ENCODE measurements around the gene RNLS.

Gene RNLS

GRCh38 chr10:88259381-88259780 lies 323.7 kb downstream of the RNLS start:
- DNase-seq (ENCODE audit: low read depth): no peak

- no peak for DNase-seq (ENCODE audit: low read depth)
Observed at GRCh38 chr10:88256886-88257285, 326.2 kb downstream of the RNLS start.

- no peak for DNase-seq (ENCODE audit: low read depth)
Observed at GRCh38 chr10:88256013-88256680, 327.0 kb downstream of the RNLS start.

DNA sequence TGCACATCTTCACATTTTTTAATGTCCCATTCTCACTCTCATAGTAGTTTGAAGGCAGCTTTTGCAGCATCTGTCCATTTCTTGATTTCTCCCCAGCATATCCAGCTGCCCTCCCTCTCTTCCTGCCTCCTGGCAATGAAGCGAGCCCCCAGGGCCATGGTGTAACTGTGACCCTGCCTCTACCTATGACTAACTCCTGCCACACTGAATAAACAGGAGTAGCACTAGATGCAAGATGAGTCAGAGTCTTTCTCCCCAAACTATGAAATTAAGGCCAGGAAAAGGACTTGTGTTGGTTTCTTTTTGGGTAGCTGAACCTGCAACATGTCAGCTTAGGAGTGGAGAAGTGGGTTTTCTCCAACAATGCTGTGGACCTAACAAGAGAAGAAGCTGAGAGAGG lies 329.0 kb downstream of the RNLS start:
- DNase-seq (ENCODE audit: low read depth): peak; percentile 86

DNA sequence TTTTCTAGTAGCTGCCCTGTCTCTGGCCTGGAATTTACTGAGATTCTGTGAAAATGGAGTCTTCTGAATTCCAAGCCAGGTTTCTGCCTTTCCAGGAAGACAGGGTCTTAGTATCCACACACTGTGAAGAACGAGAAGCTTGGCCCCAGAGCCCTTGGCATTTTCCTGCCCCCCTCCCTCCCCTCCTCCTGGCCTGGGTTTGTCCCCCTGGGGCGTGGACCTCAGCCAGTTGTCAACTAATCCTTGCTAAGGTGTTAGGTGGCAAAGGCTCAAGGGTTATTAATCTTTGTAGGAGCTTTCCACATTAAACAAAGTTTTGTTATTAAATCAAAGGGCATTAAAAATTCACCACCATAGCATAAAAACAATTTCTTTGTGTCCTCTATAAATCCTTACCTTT lies 329.5 kb downstream of the RNLS start:
- DNase-seq (ENCODE audit: low read depth): no peak

- DNase-seq (ENCODE audit: low read depth): no peak
Observed at GRCh38 chr10:88253128-88253527, 330.0 kb downstream of the RNLS start.

GRCh38 chr10:88249450-88249849 lies 333.7 kb downstream of the RNLS start:
- DNase-seq (ENCODE audit: low read depth): no peak

- no peak for DNase-seq (ENCODE audit: low read depth)
Observed at GRCh38 chr10:88246675-88247074, 336.4 kb downstream of the RNLS start.

DNA sequence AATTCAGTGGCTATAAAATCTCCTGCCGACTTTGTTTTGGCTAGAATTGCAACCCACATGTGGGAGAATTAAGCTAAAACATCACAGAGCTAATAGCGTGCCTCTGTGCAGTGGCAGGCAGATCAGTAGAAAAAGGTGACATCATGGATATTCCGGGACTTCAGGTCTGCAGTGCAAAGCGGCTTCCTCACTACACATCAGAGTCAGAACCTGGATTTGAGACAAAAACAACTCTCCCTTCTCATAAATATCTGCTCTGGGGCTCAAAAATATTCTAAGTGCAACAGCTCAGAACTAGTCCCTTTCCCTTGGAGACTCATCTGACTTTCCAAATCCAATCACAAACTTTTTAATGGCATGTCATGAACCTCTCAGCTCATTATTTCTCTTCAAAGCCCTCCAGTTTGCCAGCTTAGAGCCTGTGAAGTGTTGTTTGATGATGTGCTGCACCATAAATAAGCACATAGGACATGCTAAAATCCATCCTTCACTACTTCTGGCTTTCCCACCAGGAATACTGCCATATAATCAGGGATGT lies 337.1 kb downstream of the RNLS start:
- DNase-seq (ENCODE audit: low read depth): peak; percentile 40

DNA sequence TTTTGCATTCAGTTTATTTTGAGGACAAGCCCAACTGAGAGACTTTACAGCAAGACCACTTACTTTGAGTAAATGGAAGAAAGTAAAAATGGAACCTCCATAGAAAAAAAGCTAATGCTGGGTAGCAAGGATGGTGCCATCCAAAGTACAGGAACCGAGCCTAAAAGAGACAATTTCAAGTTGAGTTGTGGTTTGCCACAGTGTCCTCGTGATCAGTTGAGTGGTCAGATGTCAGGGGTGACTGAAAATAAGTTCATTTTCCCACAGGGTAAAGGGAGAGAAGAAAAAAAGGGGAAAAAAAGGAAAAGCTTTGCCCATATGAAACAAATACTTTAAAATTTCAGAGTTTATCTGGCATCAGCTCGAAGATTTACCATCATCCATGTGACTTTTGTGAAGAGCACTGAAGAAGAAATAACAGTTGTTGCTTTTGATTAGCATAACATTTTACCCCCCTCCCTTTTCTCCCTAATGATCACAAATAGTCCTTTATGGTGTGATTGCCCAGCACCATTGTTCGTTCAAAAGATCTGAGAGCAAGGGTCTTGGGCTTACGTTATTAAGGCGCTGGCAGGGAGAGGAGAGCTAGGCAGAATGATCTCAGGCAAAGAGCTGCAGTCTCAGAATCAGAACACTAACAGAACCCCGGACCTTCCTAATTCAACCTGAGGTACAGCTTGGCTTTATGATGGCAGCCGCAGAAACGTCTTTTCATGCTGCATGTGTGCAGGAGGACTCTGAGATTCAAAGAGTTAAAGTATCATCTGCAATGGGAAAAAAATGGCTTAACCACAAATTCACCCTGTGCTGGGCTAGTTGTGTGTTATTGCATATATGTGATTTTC lies 338.1 kb downstream of the RNLS start:
- DNase-seq (ENCODE audit: low read depth): no peak

DNA sequence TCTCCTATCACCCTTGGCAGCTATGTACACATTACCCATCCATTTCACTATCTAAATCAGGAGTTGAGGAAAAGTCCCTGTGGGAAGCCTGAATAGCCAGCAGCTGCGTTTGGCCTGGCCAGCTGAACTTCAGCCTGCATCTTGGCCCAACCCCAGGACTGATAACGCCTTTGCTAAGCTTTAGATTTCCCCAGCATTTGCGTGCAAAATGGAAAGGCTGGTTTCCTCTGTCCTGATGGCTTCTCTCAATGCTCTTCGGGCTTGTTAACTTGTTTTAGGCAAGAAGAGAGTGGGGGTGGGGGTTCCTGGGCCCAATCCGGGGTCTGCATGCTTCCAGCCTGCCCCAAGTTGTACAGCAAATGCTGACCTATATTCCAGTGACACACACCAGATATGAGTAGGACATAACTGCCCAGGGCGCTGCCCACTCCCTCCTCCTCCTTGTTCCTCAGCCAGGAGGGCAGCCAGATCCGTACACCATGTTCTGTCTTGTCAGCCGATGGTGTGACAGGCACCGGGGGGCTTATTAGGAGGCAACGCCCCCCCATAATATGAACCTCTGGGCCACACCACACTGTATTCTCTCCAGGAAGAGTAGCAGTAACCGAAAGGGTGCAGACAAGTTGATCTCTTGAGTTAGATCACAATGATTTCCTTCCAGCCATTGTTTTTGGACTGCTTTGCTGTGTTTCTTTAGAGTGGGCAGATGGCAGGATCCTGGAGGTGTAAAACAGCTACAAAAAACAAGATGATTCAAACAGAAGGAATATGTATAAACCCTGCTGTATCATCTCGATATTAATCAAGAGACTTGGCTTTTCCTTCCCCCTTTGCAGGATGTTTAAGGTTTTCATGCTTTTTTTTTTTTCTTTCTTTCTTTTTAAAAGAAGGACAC lies 339.0 kb downstream of the RNLS start:
- DNase-seq (ENCODE audit: low read depth): peak; percentile 63

DNA sequence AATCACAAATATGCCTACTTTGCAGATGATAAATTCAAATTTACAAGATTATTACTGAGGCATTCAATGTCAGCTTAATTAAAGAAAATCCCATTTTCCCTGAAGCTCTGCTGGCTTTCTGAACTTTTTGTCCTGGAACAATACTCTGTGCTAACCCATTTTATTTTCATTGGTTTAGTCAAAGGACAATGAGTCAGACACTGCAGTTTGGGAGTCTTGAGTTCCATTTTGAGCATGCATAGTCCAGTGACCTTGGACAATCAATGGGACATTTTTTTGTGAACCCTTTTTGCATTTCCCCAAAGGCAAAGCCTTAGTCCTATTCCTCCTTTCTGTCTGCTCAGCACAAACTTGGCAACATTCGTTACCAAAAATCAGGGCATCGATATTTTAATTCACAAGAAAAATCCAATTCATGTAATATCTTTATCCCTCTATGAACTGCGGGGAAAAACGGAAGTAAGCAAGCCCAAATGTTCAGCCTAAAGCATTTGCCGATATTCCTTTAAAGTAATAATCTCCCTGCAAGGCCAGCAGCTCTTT lies 339.8 kb downstream of the RNLS start:
- no peak for DNase-seq (ENCODE audit: low read depth)

- DNase-seq (ENCODE audit: low read depth): no peak
Observed at GRCh38 chr10:88241501-88241900, 341.6 kb downstream of the RNLS start.

DNA sequence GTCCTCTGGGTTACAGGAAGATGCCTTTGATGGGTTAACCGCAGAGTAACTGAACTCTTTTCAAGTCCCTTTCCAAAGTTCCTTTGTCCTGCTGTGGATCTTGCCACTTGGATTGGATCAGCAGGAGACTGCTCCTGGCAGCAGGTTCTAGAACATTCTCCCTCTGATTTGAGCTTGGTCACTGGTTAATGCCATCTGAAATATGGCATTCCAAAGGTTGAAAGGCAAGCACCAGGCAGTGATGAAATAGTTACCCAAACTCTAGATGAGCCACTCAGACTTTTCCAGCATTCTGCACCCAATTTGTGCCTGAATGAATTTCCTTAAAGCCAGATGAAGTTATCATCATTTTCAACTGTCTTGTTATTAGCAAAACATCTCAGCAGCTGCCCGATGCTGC lies 343.9 kb downstream of the RNLS start:
- no peak for DNase-seq (ENCODE audit: low read depth)

- no peak for DNase-seq (ENCODE audit: low read depth)
Observed at GRCh38 chr10:88238615-88238914, 344.6 kb downstream of the RNLS start.

- no peak for DNase-seq (ENCODE audit: low read depth)
Observed at GRCh38 chr10:88237896-88238614, 345.1 kb downstream of the RNLS start.

DNA sequence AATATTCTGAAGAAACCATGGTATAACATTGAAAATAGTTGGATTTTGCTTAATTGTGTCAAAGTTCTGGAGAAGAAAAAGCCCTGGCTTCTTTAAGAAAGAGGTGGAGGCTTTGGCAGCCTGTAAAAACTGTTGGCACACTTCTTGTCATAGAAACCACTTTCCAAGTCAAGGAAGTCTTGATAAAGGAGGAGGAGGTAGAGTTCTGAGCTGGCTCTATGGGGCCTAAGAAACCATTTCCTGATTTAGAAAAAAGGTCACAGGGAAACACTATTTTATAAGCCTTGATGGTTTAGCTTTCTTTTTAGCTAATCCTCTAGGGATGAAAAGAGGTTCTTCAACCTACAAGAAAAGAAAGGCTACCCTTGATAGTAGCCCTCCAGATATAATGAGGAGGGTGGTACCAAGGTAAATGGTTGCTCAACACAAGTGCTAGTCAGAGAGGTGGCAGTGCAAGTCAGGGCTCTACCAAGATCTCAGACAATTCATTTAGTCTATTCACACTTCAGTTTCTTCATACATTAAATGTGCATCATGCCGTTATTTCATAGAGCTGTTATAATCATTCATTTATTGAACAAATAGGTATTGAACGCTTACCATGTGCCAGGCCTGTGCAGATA lies 346.9 kb downstream of the RNLS start:
- no peak for DNase-seq (ENCODE audit: low read depth)

GRCh38 chr10:88234297-88234696 lies 348.8 kb downstream of the RNLS start:
- DNase-seq (ENCODE audit: low read depth): no peak

GRCh38 chr10:88233870-88234269 lies 349.2 kb downstream of the RNLS start:
- DNase-seq (ENCODE audit: low read depth): no peak

DNA sequence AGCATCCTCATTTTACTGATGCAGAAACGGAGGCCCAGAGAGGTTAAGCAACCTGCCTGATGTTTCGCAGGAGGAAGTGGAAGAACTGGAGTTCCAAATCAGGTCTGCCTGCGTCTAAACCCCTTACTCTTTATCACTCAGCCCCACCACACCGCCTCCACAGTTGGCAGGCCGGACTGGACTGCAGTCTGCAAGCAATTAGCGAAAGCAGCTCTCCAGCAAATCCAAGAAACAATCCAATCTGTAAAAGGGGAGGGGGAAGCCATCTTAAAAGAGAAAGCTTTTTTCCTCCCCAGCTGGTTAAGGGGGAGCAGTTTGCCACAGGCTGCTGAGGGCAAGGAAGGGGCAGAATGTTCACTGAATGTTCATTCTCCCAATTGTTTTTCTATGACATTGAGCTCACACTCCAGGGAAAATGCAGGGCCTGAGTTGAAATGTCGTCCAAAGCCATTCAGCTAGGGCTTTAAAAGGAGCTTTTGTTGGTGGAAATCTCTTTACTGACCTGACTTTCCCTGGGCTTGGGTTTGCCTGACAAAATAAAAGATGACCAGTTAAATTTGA lies 350.1 kb downstream of the RNLS start:
- DNase-seq (ENCODE audit: low read depth): no peak
